Measurements from ENCODE around the gene SPI1. TPM values are rescaled to one million over a fixed set of nuclear protein-coding genes. Genes with fewer than 3 reads are reported as not detected.

The SPI1 gene
- total RNA-seq, 2 experiments from 2014 or later: 71.2 to 79.6 TPM

DNA sequence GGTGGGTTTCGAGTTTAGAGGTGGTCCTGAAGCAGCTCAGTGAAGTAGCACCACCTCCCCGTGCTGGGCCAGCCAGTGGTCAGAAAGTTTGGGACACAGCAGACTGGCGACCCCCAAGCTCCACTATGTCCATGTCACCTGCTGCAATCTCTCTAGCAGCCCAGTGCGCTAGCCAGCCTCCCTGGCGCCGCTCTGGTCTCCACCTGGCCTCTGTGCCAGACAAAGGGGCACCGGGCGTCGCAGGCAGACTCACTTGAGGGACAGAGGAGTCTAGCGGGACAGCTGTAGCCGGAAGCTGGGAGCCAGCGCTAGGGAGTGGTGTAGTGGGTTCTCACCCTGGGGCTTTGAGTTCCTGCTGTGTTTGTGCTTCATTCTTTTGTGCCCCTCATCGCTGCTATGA is 51.3 kb downstream of the SPI1 start:
- BruUV-seq (replicated peaks): no TSS peak
- H3K4me2 ChIP-seq (ENCODE audit: low read length): no peak overlapping the region
- peaks cover 48% of the 10 kb centered on the region; the same call in 1 of the 2 replicates for H3K36me3 ChIP-seq (ENCODE audit: insufficient read depth, low read length)
- intact Hi-C loops (cut with micrococcal nuclease; ENCODE audit: unreplicated experiment): no loop called here
- no peak overlapping the region for H3K27ac ChIP-seq (ENCODE audit: low read depth, low read length, poor library complexity, severe bottlenecking)
- DNase-seq (ENCODE audit: low spot score): no peak
- ChIA-PET CTCF (ENCODE audit: unreplicated experiment) (no interaction called here), POLR2A (no interaction called here)
- TF ChIP-seq, protein P1, sequence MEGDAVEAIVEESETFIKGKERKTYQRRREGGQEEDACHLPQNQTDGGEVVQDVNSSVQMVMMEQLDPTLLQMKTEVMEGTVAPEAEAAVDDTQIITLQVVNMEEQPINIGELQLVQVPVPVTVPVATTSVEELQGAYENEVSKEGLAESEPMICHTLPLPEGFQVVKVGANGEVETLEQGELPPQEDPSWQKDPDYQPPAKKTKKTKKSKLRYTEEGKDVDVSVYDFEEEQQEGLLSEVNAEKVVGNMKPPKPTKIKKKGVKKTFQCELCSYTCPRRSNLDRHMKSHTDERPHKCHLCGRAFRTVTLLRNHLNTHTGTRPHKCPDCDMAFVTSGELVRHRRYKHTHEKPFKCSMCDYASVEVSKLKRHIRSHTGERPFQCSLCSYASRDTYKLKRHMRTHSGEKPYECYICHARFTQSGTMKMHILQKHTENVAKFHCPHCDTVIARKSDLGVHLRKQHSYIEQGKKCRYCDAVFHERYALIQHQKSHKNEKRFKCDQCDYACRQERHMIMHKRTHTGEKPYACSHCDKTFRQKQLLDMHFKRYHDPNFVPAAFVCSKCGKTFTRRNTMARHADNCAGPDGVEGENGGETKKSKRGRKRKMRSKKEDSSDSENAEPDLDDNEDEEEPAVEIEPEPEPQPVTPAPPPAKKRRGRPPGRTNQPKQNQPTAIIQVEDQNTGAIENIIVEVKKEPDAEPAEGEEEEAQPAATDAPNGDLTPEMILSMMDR (conservative IDR thresholded peaks at IDR 0.05; ENCODE audit: low read length): no peak
- no peak for TF ChIP-seq EZH2phosphoT487 (IDR thresholded peaks at IDR 0.05; ENCODE audit: borderline replicate concordance, low read depth, low read length)
- H3K4me3 ChIP-seq (ENCODE audit: low read depth, low read length, poor library complexity, severe bottlenecking): no peak overlapping the region
- no peaks in the 10 kb centered on the region for H3K4me1 ChIP-seq (ENCODE audit: insufficient read depth, low read length, poor library complexity, severe bottlenecking)
- no peaks in the 10 kb centered on the region for H4K20me1 ChIP-seq (ENCODE audit: insufficient read depth, low read length)
- no peak overlapping the region for H2AFZ ChIP-seq (ENCODE audit: low read length)
- H3K9me2 ChIP-seq (ENCODE audit: insufficient read depth, low read length): no peaks in the 10 kb centered on the region
- H3K9me3 ChIP-seq (ENCODE audit: low read length): no peaks in the 10 kb centered on the region
- H3K79me2 ChIP-seq (ENCODE audit: insufficient read depth, low read depth, low read length): no peaks in the 10 kb centered on the region

DNA sequence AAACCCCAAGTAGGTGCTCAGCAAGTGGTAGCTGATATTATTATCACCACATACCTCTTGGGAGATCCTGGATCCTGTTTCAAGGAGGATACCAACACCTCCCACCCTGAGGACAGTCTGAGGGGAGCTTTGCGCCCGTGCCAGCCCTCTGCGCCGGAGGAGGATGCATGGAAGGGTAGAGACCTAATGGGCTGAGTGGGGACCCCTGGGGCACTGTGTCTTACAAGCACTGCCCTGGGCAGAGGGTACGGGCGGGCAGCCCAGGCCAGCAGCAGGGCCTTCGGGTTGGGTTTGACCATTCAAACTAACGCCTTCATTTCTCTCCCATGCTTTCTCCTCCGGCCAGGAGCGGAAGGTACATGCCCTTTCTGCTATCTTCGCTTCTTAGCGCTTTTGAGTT is 52.1 kb downstream of the SPI1 start:
- no TSS peak for BruUV-seq (replicated peaks)
- no peak overlapping the region for H2AFZ ChIP-seq (ENCODE audit: low read length)
- H4K20me1 ChIP-seq (ENCODE audit: insufficient read depth, low read length): no peaks in the 10 kb centered on the region
- intact Hi-C loops (cut with micrococcal nuclease; ENCODE audit: unreplicated experiment): no loop called here
- H3K4me2 ChIP-seq (ENCODE audit: low read length): no peak overlapping the region
- no peaks in the 10 kb centered on the region for H3K79me2 ChIP-seq (ENCODE audit: insufficient read depth, low read depth, low read length)
- H3K27ac ChIP-seq (ENCODE audit: low read depth, low read length, poor library complexity, severe bottlenecking): no peak overlapping the region
- no peaks in the 10 kb centered on the region for H3K9me2 ChIP-seq (ENCODE audit: insufficient read depth, low read length)
- TF ChIP-seq, protein P1 (conservative IDR thresholded peaks at IDR 0.05; ENCODE audit: low read length): no peak
- no peaks in the 10 kb centered on the region for H3K9me3 ChIP-seq (ENCODE audit: low read length)
- H3K4me3 ChIP-seq (ENCODE audit: low read depth, low read length, poor library complexity, severe bottlenecking): no peak overlapping the region
- CTCF ChIA-PET (ENCODE audit: unreplicated experiment): no interaction called here
- H3K36me3 ChIP-seq (ENCODE audit: insufficient read depth, low read length): peaks cover 56% of the 10 kb centered on the region; the same call in 1 of the 2 replicates
- H3K4me1 ChIP-seq (ENCODE audit: insufficient read depth, low read length, poor library complexity, severe bottlenecking): no peaks in the 10 kb centered on the region
- POLR2A ChIA-PET: interaction anchor here (1.0 kb wide), 1 partner anchor 97 kb away, joined by 3 read pairs; no protein-coding TSS in a partner anchor
- no peak for DNase-seq (ENCODE audit: low spot score)

DNA sequence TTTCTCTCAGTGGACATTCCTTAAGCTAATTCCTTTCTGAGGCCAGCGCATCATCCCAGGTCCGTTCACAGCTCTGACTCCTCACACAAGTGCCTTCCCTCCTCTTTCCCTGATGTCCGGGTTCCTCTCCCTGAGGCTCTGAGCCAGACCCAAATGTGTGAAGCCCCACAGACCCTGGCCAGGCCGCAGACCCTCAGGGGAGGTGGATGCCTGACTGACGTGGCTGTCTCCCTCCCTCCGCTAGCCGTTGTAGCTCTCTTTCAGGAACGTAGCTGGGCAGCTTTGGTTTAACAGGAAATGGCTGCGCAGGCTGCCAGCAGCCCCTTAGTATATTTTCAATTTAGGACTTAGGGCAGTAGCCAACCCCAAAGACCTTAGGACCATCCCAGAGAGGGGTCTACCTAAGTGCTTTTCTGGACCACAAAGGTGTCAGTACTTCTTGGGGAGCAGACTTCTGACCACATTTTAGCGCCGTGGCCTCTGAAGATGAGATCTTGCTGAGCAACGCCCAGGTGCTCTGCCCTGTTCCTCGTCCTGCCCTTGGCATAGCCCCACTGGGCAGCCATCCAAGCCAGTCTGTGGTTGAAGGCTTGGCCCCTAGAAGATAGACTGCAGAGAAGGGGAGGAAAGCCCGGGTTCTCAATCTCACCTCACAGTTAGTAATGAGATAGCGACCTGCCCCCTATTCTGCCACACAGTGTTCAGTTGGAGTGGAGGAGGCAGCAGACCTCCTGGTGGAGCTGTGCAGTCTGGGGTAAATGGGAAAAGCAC is 52.9 kb downstream of the SPI1 start:
- intact Hi-C loops (cut with micrococcal nuclease; ENCODE audit: unreplicated experiment): no loop called here
- no peaks in the 10 kb centered on the region for H4K20me1 ChIP-seq (ENCODE audit: insufficient read depth, low read length)
- CTCF ChIA-PET (ENCODE audit: unreplicated experiment): no interaction called here
- H3K79me2 ChIP-seq (ENCODE audit: insufficient read depth, low read depth, low read length): no peaks in the 10 kb centered on the region
- no peaks in the 10 kb centered on the region for H3K9me3 ChIP-seq (ENCODE audit: low read length)
- no peak overlapping the region for H3K27ac ChIP-seq (ENCODE audit: low read depth, low read length, poor library complexity, severe bottlenecking)
- H3K4me2 ChIP-seq (ENCODE audit: low read length): no peak overlapping the region
- H3K36me3 ChIP-seq (ENCODE audit: insufficient read depth, low read length): peaks cover 58% of the 10 kb centered on the region; the same call in 1 of the 2 replicates
- BruUV-seq (replicated peaks): no TSS peak
- H3K4me1 ChIP-seq (ENCODE audit: insufficient read depth, low read length, poor library complexity, severe bottlenecking): no peaks in the 10 kb centered on the region
- no peak overlapping the region for H2AFZ ChIP-seq (ENCODE audit: low read length)
- no peak overlapping the region for H3K4me3 ChIP-seq (ENCODE audit: low read depth, low read length, poor library complexity, severe bottlenecking)
- no peak for TF ChIP-seq EZH2phosphoT487 (IDR thresholded peaks at IDR 0.05; ENCODE audit: borderline replicate concordance, low read depth, low read length)
- TF ChIP-seq, protein P1 (conservative IDR thresholded peaks at IDR 0.05; ENCODE audit: low read length): no peak
- DNase-seq (ENCODE audit: low spot score): no peak
- no peaks in the 10 kb centered on the region for H3K9me2 ChIP-seq (ENCODE audit: insufficient read depth, low read length)
- POLR2A ChIA-PET: interaction anchor here (1.0 kb wide), 1 partner anchor 98 kb away, joined by 3 read pairs; no protein-coding TSS in a partner anchor
